WTC11 (cell line): Measurements from ENCODE around the gene MCRS1. TPM values are rescaled to one million over a fixed set of nuclear protein-coding genes. Genes with fewer than 3 reads are reported as not detected.

Experiments used
- ATAC-seq: fragments of 200-7000 bp; cut with Tn5 transposase; 2 replicates; pipeline ENCODE4 v1.10.0; 2021; ENCODE audit warnings: mild to moderate bottlenecking, moderate library complexity
- CTCF ChIA-PET: fragments of 300-600 bp; sonication (Branson Sonifier 250); formaldehyde crosslinking; loops from one replicate; lab custom pipeline; 2021; ENCODE audit warnings: antibody characterized with exemption; lab: Charles Lee
- POLR2A ChIA-PET: fragments of 350-600 bp; sonication (Branson Sonifier 250); formaldehyde crosslinking; loops from one replicate; lab custom pipeline; 2021; ENCODE audit warnings: antibody characterized with exemption; lab: Charles Lee
- DNase-seq: peaks from one replicate; pipeline ENCODE4 v3.0.0; 2021; ENCODE audit warnings: low spot score
- H3K27ac Mint-ChIP-seq: 2 replicates; pipeline ENCODE4 v1.8.0; 2021; ENCODE audit warnings: mixed read lengths
- H3K27me3 Mint-ChIP-seq: 2 replicates; pipeline ENCODE4 v1.8.0; 2021; ENCODE audit warnings: low read depth, mild to moderate bottlenecking, moderate library complexity, mixed read lengths
- H3K36me3 Mint-ChIP-seq: 2 replicates; pipeline ENCODE4 v1.8.0; 2021; ENCODE audit warnings: mixed read lengths
- H3K4me1 Mint-ChIP-seq: 2 replicates; pipeline ENCODE4 v1.8.0; 2022; ENCODE audit warnings: mixed read lengths
- H3K4me3 Mint-ChIP-seq: 2 replicates; pipeline ENCODE4 v1.8.0; 2021; ENCODE audit warnings: mild to moderate bottlenecking, moderate library complexity, mixed read lengths
- H3K9me3 Mint-ChIP-seq: 2 replicates; pipeline ENCODE4 v1.8.0; 2021; ENCODE audit warnings: mixed read lengths
- AFF4 ChIP-seq: sonication (generic); formaldehyde crosslinking; IDR thresholded peaks from 2 replicates; pipeline ENCODE4 v1.8.1; 2023; ENCODE audit warnings: mild to moderate bottlenecking, missing genetic modification reagents, borderline replicate concordance
- ARID4B ChIP-seq: sonication (generic); formaldehyde crosslinking; IDR thresholded peaks from 2 replicates; pipeline ENCODE4 v1.8.0; 2023; ENCODE audit warnings: missing genetic modification reagents, mild to moderate bottlenecking, borderline replicate concordance
- ATF1 ChIP-seq: sonication (generic); formaldehyde crosslinking; IDR thresholded peaks from 2 replicates; pipeline ENCODE4 v1.8.1; 2023; ENCODE audit warnings: mild to moderate bottlenecking, moderate library complexity, missing genetic modification reagents
- ATF2 ChIP-seq: sonication (generic); formaldehyde crosslinking; IDR thresholded peaks from 2 replicates; pipeline ENCODE4 v1.8.1; 2022; ENCODE audit warnings: low read depth, missing genetic modification reagents, borderline replicate concordance
- ATF3 ChIP-seq: sonication (generic); formaldehyde crosslinking; conservative IDR thresholded peaks from 2 replicates; pipeline ENCODE4 v1.8.1; 2022; ENCODE audit warnings: mild to moderate bottlenecking, missing genetic modification reagents
- CBFB ChIP-seq: sonication (generic); formaldehyde crosslinking; IDR thresholded peaks from 2 replicates; pipeline ENCODE4 v1.8.1; 2022; ENCODE audit warnings: mild to moderate bottlenecking, low read depth, missing genetic modification reagents
- E2F5 ChIP-seq: sonication (generic); formaldehyde crosslinking; IDR thresholded peaks from 2 replicates; pipeline ENCODE4 v1.8.1; 2022; ENCODE audit warnings: mild to moderate bottlenecking, moderate library complexity, missing genetic modification reagents
- EMX1 ChIP-seq: fragments of 250-450 bp; sonication (Bioruptor Pico); IDR thresholded peaks from 2 replicates; pipeline ENCODE4 v1.8.0; 2021; ENCODE audit warnings: mild to moderate bottlenecking
- FOXP4 ChIP-seq: sonication (generic); formaldehyde crosslinking; IDR thresholded peaks from 2 replicates; pipeline ENCODE4 v1.8.0; 2022; ENCODE audit warnings: mild to moderate bottlenecking, missing genetic modification reagents
- IRF2 ChIP-seq: sonication (generic); formaldehyde crosslinking; IDR thresholded peaks from 2 replicates; pipeline ENCODE4 v1.8.0; 2022; ENCODE audit warnings: low read depth, missing genetic modification reagents, borderline replicate concordance
- NFATC4 ChIP-seq: fragments of 250-450 bp; sonication (Bioruptor Pico); IDR thresholded peaks from 2 replicates; pipeline ENCODE4 v1.9.0; 2021; ENCODE audit warnings: mild to moderate bottlenecking
- NR1H2 ChIP-seq: sonication (generic); formaldehyde crosslinking; IDR thresholded peaks from 2 replicates; pipeline ENCODE4 v1.9.0; 2021; ENCODE audit warnings: mild to moderate bottlenecking, moderate library complexity, missing genetic modification reagents
- PRRX2 ChIP-seq: fragments of 250-450 bp; sonication (Bioruptor Pico); IDR thresholded peaks from 2 replicates; pipeline ENCODE4 v1.8.0; 2021; ENCODE audit warnings: mild to moderate bottlenecking
- RELA ChIP-seq: sonication (generic); formaldehyde crosslinking; IDR thresholded peaks from 2 replicates; pipeline ENCODE4 v1.8.1; 2022; ENCODE audit warnings: missing genetic modification reagents, mild to moderate bottlenecking, borderline replicate concordance
- SMAD3 ChIP-seq: sonication (generic); formaldehyde crosslinking; IDR thresholded peaks from 2 replicates; pipeline ENCODE4 v1.8.0; 2022; ENCODE audit warnings: missing genetic modification reagents, mild to moderate bottlenecking, borderline replicate concordance
- TEAD4 ChIP-seq: sonication (generic); formaldehyde crosslinking; IDR thresholded peaks from 2 replicates; pipeline ENCODE4 v1.8.0; 2022; ENCODE audit warnings: mild to moderate bottlenecking, missing genetic modification reagents
- ZBTB21 ChIP-seq: sonication (generic); formaldehyde crosslinking; IDR thresholded peaks from 2 replicates; pipeline ENCODE4 v1.8.1; 2023; ENCODE audit warnings: mild to moderate bottlenecking, missing genetic modification reagents, borderline replicate concordance
- ZSCAN18 ChIP-seq: fragments of 250-450 bp; sonication (Bioruptor Pico); IDR thresholded peaks from 2 replicates; pipeline ENCODE4 v2.1.2; 2022; ENCODE audit warnings: mild to moderate bottlenecking, moderate library complexity
- total RNA-seq: library from RNA; stranded (reverse); gene quantifications from 3 replicates; pipeline ENCODE4 v1.2.3, GENCODE V29; 2021

MCRS1 gene
- total RNA-seq, 1 experiment from 2014 or later = 105 TPM

- no peak for ATAC-seq
- CTCF ChIA-PET = interaction anchor here (0.5 to 7.8 kb wide), 38 partner anchors 9 to 466 kb away, joined by 3 to 99 read pairs (median 6); partner anchors contain the start of genes DNAJC22, FAM186B, KCNH3 and PRPF40B
- no peak overlapping the region for H3K4me3 Mint-ChIP-seq
- peaks cover 10% of the 10 kb centered on the region for H3K36me3 Mint-ChIP-seq
- H3K27ac Mint-ChIP-seq = no peak overlapping the region
- TF ChIP-seq ATF3 (CRISPR knock-in tag) (no peak), EMX1 (no peak), CBFB (CRISPR knock-in tag) (no peak), NFATC4 (CRISPR knock-in tag) (no peak), SMAD3 (CRISPR knock-in tag) (no peak)
- no peaks in the 10 kb centered on the region for H3K9me3 Mint-ChIP-seq
- H3K27me3 Mint-ChIP-seq = peaks cover 26% of the 10 kb centered on the region
- no peaks in the 10 kb centered on the region for H3K4me1 Mint-ChIP-seq
- DNase-seq = no peak
- POLR2A ChIA-PET = interaction anchor here (0.6 to 1.4 kb wide), 2 partner anchors 187 to 530 kb away, joined by 3 to 4 read pairs; partner anchors contain the start of gene SPATS2
Observed at GRCh38 chr12:49554266-49554665, 13.7 kb downstream of the MCRS1 start.

GRCh38 chr12:49553512-49554088 is 14.3 kb downstream of the MCRS1 start:
- ChIA-PET CTCF (interaction anchor here (0.5 to 7.8 kb wide), 39 partner anchors 9 to 806 kb away, joined by 3 to 99 read pairs (median 6); partner anchors contain the start of genes DNAJC22, FAM186B, KCNH3 and PRPF40B), POLR2A (interaction anchor here (0.6 to 1.4 kb wide), 3 partner anchors 27 to 531 kb away, joined by 3 to 4 read pairs (median 4); partner anchors contain the start of gene SPATS2)
- Mint-ChIP-seq H3K4me1 (peaks cover 3% of the 10 kb centered on the region; the same call in 1 of the 2 replicates), H3K9me3 (no peaks in the 10 kb centered on the region), H3K27me3 (peaks cover 33% of the 10 kb centered on the region), H3K36me3 (peaks cover 3% of the 10 kb centered on the region), H3K4me3 (no peak overlapping the region), H3K27ac (no peak overlapping the region)
- DNase-seq (no peak), ATAC-seq (peak; percentile 62)
- TF ChIP-seq ARID4B (CRISPR knock-in tag) = no peak
- no peak for TF ChIP-seq E2F5 (CRISPR knock-in tag)
- no peak for TF ChIP-seq ZBTB21 (CRISPR knock-in tag)
- TF ChIP-seq AFF4 = no peak
- TF ChIP-seq ATF2 (CRISPR knock-in tag) = no peak
- TF ChIP-seq NR1H2 (CRISPR knock-in tag) = no peak
- no peak for TF ChIP-seq RELA (CRISPR knock-in tag)
- TF ChIP-seq ATF1 (CRISPR knock-in tag) = no peak
- TF ChIP-seq PRRX2 (CRISPR knock-in tag) = no peak
- TF ChIP-seq IRF2 (CRISPR knock-in tag) = no peak
- TF ChIP-seq FOXP4 (CRISPR knock-in tag) = no peak
- TF ChIP-seq TEAD4 (CRISPR knock-in tag) = no peak
- no peak for TF ChIP-seq ZSCAN18
